HG02588 (cell line): ENCODE data around the gene GREM2.

Source experiments
- ATAC-seq: cut with Tn5 transposase; IDR thresholded peaks from one replicate; pipeline ENCODE4 v1.9.1; 2021; ENCODE audit warnings: mild to moderate bottlenecking, moderate library complexity; ENCODE audit not compliant: unreplicated experiment

The GREM2 gene

GRCh38 chr1:240611228-240611618 lies 732 bp downstream of the GREM2 start:
- no peak for ATAC-seq

GRCh38 chr1:240610636-240611035 lies 1.3 kb downstream of the GREM2 start:
- no peak for ATAC-seq

GRCh38 chr1:240609527-240610060 lies 2.4 kb downstream of the GREM2 start:
- no peak for ATAC-seq

DNA sequence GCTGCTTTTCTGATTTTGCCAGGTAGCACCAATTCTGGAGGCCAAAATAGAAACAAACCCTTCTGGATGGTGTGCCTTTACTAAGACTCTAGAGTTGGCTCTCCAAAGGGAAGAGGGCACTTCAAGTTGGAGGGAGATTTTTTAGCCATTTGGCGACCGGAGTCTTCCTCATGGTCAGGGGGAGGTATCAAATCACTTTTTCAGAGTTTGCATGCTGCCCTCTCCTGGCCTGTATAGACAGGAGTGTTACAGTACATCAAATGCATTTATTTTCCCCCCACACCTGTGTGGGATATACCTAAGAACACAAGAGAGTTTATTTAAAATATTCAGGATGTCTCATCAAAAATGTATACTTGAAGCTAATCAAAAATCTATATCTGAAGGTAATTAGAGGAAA lies 3.2 kb downstream of the GREM2 start:
- no peak for ATAC-seq

DNA sequence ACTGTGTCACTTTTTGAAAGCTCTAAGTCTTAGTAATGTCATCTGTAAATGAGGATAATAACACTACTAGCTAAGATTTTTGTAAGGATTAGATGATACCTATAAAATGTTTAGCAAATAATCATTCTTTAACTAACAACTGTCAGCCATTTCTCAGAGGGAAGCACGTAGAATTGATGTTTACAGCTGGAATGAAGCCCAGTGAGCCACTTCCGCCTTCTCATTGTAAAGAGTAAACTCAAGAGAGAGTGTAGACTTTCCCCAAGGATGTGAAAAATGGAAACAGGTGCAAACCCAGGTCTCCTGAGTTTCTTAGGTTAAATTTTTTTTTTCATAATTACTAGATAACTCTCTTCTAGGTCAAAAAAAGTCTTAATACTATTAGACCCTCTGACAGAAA lies 4.9 kb downstream of the GREM2 start:
- ATAC-seq = no peak

DNA sequence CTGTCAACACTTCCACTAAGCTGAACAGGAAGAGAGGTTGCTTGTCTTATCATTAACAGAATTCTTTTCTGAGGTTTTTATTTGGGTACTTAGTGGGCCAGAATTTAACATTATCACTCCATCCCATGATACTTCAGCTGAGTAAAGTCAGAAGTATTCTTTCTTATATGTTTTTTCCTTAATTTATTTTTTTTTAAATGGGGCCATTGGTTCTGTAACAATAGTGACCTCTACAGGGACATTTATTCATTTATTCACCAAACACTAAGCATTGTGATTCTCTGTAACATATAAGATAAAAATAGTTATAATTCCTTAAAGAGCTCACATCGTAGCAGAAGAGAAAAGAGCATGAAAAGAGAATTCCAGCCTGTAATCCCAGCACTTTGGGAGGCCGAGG lies 9.8 kb downstream of the GREM2 start:
- ATAC-seq = no peak

- no peak for ATAC-seq
Observed at GRCh38 chr1:240599830-240600229, 12.1 kb downstream of the GREM2 start.

- no peak for ATAC-seq
Observed at GRCh38 chr1:240599299-240599698, 12.7 kb downstream of the GREM2 start.

DNA sequence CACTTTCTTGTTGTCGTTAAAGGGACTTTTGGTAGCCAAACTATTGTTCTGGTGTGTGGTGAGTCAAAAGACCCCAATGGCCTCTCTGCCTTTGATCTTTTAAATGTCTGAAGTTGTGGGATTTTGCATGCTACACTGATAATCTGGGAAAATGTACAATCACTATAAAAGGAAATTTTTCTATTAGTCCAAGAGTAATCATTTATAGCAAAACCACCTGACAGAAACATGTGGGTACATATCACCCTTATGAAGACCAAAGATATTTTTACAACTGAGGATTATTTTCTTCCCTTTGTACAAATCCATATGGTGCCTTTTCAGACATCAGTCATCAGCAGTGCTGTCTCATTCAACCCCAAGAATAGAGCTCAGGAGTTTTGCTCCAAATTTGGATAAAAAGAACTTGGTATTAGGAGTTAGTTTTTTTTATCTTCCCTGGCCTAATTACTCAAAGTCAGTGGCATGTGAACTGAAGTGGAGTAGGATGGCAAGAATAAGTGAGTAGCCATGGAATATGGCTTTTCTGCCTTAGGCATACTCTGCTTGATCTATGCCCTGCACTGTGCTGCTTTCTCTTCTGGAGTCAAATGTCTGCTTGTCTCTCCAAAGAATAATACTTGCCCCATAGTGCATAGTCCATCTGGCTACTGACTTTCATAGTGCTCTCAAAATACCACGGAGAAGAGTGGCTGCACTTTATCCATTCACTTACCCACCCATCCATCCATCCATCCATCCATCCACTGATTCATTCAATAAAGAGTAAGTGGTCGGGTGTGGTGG lies 13.5 kb downstream of the GREM2 start:
- no peak for ATAC-seq

- ATAC-seq = no peak
Observed at GRCh38 chr1:240597153-240597745, 14.7 kb downstream of the GREM2 start.

GRCh38 chr1:240595476-240595875 lies 16.5 kb downstream of the GREM2 start:
- ATAC-seq = no peak

DNA sequence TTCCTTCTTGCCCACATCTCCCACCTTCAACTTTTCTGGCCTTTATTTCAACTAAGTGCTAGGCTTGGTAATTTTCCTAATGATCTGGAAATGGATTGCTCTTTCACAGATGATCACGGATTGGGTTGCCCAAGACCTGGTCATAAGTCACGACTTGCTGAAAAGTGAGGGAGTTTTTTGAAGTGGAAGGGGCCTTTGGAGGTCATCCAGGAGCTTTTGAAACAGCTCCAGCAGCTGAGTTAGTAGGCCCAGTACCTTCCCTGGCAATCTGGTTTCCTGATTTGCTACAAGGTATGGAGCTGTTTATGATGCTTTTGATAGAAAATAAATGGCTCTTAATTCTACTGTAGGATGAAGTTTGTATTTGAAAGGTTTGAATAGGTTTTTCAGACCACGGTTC lies 20.4 kb downstream of the GREM2 start:
- ATAC-seq = no peak

- ATAC-seq = no peak
Observed at GRCh38 chr1:240591078-240591477, 20.9 kb downstream of the GREM2 start.

GRCh38 chr1:240589585-240590110 lies 22.3 kb downstream of the GREM2 start:
- no peak for ATAC-seq

GRCh38 chr1:240586006-240586405 lies 25.9 kb downstream of the GREM2 start:
- ATAC-seq = no peak

DNA sequence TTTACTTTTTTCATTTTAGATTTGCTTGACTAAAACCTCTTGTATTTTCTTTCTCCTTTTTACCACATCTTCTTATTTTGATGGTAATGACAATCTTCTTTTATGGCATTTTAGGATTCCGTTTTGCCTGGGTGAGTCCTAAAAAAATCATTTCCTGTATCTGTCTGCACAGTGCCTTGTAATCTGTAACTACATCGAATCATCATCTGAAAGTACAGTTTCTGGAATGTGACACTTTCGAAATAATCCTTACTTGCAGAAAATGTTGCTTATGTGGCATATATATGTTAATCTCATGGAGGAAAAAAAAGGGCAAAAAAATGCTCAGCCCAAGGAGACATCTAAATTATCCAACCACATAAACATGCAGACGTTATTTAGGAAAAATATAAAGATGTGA lies 29.0 kb downstream of the GREM2 start:
- ATAC-seq = no peak

- ATAC-seq = no peak
Observed at GRCh38 chr1:240579511-240579910, 32.4 kb downstream of the GREM2 start.

DNA sequence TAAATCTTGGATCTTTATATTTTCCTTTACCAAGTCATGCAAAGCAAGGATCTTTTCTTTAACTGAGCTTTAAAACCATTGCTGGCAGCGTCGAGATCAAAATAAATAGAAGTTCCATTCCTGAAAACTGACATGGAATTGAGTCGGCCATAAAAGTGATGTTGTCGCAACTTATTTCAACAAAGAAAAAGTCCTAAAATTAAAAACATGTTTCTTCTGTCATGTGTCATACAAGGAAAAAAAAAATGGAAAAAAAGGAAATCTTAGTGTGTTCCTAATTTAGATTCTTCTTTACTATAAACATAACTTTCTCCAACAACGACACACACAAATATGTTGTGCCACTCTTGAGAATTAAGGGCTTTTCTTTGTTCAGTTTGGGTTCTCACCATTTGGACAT lies 34.9 kb downstream of the GREM2 start:
- ATAC-seq = no peak

GRCh38 chr1:240575981-240576662 lies 35.8 kb downstream of the GREM2 start:
- ATAC-seq = no peak

GRCh38 chr1:240572328-240572727 lies 39.6 kb downstream of the GREM2 start:
- no peak for ATAC-seq

DNA sequence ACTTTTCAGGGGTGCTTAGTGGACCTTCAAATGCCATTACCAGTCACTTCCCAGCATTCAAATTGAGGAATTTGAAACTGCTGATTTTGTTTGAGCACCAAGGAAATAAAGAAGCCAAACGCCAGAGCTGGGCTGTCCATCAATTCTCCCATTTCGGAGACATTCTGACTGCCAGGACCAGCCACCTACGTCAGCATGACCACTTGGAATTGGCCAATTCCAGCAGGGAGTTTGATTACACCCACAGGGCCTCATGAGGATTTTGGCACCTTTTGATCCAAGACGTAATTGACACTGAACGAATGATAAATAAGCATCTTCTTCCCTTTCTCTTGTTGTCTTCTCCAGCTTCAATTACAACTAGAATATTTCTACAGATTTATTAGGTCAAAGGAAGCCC lies 40.2 kb downstream of the GREM2 start:
- no peak for ATAC-seq

DNA sequence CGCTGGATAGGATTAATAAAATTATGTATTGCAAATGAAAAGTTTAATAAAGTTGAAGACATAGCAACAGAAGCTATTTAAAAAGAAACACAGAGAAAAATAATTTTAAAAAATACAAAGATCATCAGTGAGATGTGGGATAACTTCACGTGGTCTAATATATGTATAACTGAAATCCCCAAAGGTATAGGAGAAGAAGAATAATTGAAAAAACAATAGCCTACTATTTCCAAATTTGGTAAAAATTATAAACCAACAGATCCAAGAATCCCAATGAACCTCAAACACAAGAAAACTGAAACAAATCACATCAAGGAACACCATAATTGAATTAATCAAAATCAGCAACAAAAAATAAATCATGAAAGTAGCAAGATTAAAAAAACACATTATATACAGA lies 44.9 kb downstream of the GREM2 start:
- ATAC-seq = no peak
